Pulmonary artery endothelial cell (primary cell): Measurements from ENCODE around the gene HDAC3. TPM values are rescaled to one million over a fixed set of nuclear protein-coding genes. Genes with fewer than 3 reads are reported as not detected.
A peak's percentile ranks its signal among the peaks of the same experiment; 100 is the strongest.

ENCODE experiments used
- DNase-seq: peaks from one replicate; pipeline ENCODE4 v3.0.0-alpha.2; 2011; ENCODE audit warnings: low read depth, low spot score
- total RNA-seq: library from RNA; depleted of rRNA; stranded (reverse); fragments of >200 nt; gene quantifications from 2 replicates; pipeline ENCODE4 v1.2.3, GENCODE V29; 2014

Gene HDAC3
- total RNA-seq, 1 donor from 2014 or later: 57.3 TPM

DNA sequence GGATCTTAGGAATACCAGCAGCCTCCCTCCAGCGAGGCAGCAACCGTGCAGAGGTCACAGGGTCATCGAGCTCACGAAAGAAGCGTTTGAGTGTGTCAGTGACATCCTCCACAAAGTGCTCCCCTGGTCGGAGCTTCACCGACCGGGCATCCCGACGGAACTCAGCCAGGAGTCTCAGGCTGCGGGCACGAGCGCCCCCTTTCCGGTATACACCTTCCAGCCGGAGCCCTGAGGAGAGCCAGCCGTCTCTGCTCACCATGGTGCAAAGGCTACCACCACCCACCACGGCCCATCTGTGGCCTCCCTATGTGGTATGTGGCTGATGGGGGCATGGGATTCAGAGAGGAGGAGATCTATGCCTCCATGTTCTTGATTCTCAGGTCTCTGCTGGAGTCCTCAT lies 25.4 kb upstream of the HDAC3 start:
- DNase-seq: no peak

DNA sequence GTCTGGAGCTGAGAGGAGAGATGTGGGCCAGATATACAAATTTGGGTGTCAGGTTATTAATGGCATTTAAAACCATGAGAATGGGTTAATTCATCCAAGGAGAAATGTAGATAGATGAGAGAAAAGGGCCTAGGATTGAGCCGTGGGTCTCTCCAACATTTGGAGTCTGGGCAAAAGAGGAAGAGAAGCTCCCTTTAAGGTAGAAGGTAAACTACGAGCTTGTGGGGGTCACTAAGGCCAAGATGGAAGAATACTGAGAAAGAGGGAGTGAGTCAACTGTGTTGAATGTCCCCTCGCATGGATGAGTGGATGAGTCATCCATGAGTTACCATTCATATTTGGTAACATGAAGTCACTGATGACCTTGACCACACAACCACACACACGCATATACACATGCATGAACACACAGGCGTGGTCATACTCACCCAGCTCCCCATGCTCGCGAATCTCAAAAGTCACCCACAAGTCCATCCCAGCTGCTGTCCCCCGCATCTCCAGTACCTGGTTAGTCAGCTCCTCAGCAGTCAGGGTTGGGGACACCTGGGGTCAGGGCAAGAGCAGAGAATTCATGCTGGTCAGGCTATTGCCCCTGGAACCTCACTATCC lies 21.4 kb upstream of the HDAC3 start:
- no peak for DNase-seq

DNA sequence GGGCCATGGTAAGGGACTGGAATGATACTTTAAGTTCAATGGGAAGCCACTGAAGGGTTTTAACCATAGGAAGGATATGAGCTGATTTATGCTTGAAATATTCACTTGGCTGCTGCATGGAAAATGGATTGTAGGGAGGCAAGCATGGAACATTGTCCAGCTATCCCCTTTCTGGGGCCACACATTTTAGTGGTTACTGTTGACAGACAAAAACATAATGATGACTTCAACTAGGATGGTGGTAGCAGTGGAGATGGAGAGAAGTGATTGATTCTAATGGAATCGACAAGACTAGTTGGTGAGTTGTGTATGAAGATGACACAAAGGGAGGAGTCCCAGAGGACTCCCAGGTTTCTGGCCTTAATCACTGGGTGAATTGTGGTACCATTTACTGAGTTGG lies 20.8 kb upstream of the HDAC3 start:
- no peak for DNase-seq

DNA sequence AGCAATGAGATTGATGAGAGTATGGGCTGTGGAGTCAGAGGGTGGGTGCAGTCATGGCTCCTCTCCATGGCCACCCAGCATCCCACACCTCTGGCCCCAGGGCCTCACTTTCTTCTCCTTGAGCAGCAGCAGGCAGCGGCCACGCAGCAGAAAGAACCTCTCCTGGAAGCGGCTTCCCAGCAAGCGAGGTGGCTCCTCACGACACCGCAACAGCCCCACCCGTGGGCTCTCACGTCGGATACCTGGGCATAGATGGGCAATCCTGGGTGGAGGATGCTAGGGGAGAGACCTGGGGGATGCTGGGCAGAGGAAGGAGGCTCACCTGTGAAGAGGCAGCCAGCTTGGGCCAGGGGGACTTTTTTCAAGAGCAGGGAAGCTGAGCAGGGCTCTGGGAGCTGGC lies 19.7 kb upstream of the HDAC3 start:
- DNase-seq: no peak

DNA sequence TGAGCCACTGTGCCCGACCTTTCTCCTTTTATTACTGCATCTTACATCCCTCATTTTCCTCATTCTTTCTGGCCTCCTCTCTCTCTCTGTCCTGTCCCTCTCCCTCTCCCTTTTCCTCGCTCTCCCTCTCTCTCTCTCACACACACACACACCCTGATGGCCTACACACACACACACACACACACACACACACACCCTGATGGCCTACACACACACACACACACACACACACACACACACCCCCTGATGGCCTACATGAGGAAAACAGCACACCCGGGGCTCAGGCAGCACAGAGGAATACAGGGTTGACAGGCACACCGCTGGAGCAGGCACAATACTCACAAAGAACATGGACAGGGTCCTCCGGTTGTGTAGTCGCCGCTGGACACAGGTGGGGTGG lies 18.4 kb upstream of the HDAC3 start:
- DNase-seq: no peak

DNA sequence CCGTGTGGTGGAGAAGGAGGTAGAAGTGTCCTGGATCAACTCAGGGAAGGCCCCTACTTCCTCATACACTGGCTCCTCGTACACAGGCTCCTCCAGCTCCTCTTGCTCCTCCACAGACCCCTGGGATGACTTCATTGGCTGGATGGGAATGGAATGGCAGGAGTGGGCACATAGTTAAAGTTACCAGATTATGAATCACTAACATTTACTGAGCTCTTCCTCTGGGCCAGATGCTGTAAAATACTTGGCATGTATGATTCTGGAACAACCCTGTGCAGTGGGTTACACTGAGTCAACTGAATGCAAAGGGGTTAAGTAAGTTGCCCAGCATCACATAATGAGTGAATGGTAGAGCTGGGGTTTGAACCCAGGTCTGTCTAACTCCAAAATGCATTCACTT lies 17.6 kb upstream of the HDAC3 start:
- DNase-seq: no peak

DNA sequence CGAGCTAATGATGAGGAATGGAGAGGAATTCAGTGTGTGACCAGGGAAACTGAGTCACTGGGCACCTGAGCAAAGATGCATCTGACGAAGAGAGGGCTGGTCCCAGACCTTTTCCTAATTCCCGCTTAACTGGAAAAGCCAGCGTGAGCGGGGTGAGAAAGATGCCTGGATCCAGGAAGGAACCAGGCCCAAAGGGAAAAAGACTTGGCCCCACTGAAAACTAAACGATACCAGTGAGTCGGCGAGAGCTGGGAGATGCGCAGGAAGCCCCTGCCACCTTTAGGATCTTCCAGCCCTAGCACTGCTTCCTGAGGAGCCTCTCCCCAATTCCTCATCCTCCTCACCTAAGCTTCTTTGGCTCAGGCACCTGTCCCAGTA lies 15.1 kb upstream of the HDAC3 start:
- no peak for DNase-seq

DNA sequence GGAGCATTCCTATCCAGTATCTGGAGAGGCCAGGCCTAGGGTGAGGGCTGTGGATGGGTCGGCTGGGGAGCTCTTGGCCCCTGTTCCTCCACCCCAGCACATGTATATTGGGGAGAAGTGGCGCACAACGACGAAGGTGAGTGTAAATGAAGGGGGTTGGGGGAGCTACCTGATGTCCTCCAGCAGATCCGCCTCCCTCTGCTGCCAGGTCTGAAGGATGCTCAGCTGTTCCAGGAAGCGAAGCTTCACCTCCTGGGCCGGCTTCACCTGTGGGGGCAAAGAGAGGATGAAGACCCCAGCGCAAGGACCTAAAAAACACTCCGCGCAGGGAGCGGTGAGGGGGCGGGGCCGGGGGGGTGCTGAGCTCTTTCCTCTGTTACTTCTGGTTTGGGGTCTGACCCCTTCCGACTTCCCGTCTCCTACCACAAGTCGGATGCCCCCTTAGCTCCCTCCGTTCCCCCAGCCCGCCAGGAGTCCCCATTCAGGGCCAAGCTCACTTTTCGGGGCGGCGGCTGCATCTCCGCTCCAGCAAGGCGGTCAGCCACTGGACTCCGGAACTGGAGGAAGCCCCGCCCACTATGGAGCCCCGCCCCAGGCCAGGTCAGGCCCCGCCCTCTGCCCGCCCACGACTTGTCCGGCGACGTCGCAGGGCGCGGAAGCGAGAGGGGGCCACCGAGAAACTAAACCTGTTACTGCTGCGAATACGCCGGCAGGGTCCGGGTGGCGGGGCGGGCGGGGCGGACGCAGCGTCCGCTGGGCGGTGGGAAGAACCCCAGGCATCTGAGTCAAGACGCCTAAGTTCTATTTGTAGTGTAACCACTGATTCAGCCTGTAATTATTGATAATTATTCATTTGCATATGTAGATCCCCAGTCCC lies 14.4 kb upstream of the HDAC3 start, which contains the start of gene FCHSD1:
Gene FCHSD1, minus strand, starts transcription at position 568 of the 877 bp plus-strand sequence. Its CDS starts 50 bp downstream, at position 518.
- DNase-seq: peak; percentile 22

DNA sequence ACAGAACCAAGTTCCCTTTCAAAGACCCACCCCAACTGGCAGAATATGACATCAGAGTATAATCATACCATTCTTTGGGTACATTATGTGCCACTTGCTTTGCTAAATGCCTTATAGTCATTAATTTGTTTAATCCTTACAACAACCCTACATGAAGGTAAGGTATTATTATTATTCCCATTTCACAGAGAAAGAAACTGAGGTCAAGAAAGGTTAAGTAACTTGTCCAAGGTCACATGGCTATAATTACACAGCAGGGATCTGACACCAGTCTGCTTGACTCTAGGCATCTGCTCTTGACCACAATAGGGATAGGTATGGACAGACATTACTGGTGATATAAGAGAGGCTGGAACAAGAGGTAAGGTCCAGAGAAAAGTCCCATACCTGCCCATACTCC lies 13.3 kb upstream of the HDAC3 start:
- no peak for DNase-seq

DNA sequence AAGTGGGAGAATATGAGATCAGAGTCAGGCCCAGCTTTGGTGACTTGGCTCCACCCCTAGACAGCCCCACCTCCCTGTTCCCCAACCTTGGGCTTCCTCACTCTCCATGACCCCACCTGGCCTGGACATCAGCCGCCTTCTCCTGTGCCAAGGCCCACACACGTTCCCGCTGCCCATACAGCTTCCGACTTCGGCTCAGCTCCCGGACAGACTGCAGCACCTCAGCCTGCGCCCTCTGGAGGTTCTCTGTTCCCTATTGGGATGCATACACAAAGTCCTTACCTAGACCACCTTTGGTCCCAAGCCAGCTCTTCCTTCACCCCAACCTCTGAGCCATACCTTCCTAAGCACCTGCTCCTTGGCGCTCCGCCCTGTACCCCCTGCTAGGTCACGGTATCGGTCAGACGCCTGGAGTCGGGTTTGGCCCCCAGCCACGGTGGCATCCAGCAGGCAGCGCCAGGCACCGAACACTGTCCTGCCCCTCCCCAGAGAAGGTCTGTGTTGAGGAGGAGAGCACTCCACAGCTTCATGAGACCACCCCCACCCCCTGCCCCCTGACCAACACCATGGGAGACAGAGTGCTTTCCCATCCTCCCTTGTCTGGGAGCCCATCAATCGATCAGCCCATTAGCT lies 12.5 kb upstream of the HDAC3 start:
- DNase-seq: no peak

DNA sequence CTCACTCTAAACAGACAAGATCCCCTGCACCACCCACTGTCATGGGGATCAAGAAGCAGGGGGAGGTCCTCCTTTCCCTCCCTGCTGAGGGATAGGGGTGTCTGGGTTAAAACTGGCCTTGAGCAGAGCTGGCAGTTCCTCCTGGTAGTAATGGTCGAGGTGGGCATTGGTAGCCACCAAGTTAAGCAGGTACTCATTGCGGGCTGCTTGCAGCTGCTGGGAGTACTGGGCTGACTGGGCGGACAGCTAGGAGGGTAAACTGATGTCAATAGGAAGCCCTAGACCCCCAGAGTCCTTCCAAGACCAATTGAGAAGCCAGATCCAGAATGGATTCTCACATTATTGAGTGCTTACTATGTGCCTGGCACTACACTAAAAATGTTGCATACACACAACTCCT lies 11.2 kb upstream of the HDAC3 start:
- DNase-seq: no peak

DNA sequence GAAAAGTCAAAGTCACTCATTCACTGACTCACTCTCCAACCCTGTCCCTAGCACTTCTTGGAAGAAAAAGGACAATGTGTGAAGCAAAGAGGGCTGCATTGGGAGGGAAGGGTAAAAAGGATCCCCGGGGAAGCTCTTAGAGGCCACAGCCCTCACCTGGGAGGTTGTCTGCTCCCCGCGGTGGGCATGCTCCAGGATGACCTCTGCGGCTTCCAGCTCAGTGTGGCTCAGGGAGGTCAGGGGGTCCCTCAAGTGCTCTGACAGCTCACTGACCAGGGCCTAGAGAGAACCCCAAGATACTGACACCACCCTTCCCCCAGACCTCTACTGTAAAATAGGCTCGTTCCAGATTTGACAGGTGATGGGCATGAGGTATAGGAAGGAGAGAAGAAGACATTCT lies 10.6 kb upstream of the HDAC3 start:
- no peak for DNase-seq

DNA sequence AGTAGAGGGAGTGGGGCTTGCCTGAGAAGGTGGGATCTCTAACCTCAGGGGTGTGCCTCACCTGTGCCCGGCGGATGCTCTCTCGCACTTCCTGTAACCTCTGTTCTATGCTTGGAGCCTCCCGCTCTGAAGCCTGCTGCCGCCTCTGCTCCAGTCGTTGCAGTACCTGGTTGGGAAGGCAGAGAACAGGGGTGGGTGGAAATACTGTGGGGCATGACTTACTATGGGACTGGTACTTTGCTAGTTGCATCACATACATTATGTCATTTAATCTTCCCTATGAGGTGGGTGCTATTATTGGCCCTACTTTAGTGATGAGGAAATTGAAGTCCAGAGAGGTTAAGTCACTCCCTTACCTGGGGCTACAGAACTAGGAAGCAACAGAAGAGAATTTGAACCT lies 9.4 kb upstream of the HDAC3 start:
- no peak for DNase-seq

DNA sequence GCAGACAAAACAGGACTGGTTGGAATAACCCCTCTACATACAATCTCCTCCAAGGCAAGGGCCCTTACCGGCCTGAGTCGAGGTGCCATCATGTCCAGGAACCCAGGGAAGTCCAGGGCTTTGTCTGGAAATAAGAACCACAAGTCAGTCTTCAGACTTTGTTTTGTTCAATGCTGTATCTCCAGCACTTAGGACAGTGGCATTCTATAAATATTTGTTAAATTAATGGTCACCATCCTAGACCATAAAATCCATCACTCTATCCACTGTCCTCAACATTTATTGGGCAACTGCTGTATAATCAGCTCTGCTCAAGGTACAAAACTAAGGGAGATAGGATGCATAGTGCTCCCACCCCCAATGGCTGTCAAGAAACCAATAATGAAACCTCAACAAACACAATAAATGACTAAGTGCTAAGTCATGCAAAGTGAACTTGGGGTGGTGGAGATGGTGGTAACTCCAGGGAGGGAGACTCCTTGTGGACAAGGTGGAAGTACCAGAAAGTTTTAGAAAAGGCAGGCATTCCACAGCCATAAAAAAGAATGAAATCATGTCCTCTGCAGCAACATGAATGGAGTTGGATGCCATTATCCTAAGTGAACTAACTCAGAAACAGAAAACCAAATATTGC lies 5.1 kb upstream of the HDAC3 start:
- no peak for DNase-seq

DNA sequence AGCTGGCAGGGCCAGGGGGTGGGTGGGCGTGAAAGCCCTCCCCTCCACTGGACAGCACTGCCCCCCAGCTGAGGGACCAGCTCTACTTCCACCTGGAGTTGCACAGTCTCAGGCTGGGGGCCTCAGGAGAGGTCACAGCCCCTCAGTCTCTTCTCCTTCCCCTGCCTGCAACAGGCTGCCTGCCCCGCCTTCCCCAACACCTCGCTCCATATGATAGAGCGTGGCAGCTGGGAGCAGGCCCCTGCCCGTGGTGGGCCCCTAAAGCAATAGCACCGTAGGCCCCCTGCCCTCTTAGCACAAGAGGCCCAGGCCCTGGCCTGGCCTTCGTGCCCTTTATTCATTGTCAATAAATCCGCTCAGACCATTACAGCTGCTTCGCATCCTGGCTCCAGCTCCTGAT lies 4.0 kb upstream of the HDAC3 start:
- no peak for DNase-seq

DNA sequence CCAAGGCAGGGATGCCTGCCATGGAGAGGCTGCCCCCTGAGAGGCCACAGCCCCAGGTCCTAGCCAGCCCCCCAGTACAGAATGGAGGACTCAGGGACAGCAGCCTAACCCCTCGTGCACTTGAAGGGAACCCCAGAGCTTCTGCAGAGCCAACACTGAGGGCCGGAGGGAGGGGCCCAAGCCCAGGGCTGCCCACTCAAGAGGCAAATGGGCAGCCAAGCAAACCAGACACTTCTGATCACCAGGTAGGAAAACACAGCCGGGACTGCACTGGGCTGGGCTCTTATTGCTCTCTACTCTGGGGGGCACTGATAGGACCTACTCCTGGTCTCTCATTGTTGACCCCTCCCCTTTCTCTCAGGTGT lies 3.4 kb upstream of the HDAC3 start:
- no peak for DNase-seq

DNA sequence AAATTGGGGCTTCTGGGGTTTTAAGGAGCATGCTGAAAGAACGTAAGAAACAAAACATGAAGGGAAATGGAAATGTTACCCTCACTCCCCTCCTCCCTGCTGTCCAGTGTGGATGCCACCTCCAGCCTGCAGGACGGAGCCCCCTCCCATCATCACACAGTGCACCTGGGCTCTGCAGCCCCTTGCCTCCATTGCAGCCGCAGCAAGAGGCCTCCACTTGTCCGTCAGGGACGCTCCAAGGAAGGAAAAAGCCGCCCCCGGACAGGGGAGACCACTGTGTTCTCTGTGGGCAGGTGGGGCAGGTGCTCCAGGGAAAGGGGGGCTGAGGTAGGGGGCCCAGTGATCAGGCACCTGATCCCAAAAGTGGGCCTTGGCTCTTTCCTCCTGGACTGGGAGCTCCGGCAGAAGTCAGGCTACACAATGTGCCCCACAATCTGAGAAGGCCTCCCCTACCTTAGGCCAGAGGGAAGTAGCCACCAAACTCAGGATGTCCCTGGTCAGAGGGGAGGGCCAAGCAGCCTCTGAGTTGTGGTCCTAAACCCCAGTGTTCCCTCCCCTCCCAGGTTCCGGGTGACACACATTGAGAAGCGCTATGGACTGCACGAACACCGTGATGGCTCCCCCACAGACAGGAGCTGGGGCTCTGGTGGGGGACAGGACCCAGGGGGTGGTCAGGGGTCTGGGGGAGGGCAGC lies 2.9 kb upstream of the HDAC3 start:
- no peak for DNase-seq

DNA sequence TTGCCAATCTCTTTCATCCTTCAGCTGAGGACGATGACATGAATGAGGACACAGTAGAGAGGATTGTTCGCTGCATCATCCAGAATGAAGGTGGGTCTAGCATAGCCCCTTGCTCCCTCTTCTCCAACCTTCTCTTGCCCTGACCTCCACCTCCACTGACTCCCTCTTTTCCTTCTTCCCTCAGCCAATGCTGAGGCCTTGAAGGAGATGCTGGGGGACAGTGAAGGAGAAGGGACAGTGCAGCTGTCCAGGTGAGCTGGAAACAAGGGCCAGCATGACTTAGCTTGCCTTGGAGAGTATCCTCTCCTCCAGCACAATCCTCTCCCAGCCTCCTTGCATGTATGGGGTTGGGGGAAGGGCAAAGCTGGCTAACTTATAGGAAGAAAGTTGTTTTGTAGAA lies 2.1 kb upstream of the HDAC3 start:
- no peak for DNase-seq

DNA sequence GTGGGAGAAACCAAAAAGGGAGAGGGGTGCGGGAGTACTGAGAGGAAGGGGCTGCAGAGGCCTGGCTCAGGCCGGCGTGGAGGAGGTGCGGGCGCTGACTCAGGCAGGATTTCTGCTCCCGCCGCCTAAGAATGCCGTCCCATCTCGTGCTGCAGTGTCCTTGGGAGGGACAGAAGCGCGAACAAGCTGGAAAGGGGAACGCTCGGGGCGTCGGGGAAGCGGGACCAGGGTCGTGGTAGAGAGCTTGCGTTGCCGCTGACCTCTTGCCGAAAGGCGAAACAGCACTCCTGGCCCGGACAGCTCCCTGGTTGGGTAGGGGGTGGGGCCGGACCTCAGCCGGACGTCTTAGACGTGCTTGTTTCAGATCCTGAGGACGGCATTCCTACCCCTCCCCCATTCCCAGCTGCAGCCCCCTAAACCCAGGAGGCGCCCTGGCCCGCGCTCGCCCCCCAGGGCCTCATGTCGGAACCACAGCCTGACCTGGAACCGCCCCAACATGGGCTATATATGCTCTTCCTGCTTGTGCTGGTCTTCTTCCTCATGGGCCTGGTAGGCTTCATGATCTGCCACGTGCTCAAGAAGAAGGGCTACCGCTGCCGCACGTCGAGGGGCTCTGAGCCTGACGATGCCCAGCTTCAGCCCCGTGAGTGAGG lies 1.2 kb upstream of the HDAC3 start:
- no peak for DNase-seq

DNA sequence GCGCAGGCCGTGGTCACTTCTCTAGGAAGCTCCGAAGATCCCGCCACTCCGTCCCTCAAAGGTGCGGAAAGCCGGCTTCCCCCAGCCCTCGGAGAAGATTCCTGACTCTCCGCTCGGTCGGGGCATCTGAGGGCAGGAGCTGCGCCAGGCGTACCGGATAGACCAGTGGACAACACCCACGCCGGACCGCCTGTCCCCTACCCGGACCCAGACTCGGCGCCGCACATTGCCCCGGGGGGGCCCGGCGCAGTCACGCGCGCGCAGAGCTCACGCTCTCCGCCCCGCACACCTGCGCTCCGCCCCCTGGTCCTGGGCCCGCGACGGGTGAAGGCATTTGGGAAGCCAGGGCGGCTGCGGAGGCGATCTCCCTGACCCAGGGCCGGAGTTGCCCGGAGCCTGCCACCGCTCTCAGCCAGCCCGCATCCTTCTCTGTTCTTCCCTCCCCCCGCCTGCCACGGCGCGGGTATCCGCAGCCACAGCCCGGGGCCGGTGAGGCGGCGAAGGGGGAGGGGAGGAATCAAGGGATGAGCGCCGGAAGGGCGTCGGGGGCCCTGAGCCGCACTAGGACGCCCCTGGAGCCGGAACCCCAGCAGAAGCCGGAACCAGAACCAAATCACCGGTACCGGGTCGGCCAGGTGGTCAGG lies 596 bp upstream of the HDAC3 start:
- no peak for DNase-seq

DNA sequence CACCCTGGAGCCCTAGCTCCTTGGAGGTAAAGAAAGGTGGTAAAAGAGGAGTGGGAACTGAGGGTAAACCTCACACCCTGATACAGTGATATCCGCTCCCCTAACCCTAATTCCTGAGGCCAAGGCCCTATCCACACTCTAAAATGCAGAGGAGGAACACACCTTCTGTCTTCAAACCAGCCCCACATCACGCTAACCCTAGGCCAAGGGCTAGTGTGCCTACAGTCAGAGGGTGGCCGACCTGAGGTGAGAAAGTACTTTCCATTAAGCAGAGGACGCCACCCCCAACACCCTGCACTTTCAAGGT lies 590 bp downstream of the HDAC3 start:
- DNase-seq: no peak
